ENCODE data around the gene TLR8. TPM values are rescaled to one million over a fixed set of nuclear protein-coding genes. Genes with fewer than 3 reads are reported as not detected.

Gene TLR8
- 10 to 100 TPM in 2 of 4 donors, 1 to 10 TPM in 2; 2.1 to 35.5 (median 7.9) TPM for total RNA-seq

GRCh38 chrX:12906046-12906761 is at the start of gene TLR8:
Gene TLR8, plus strand, starts transcription at chrX:12906620. Its CDS starts 87 bp downstream, at chrX:12906707.
- TF ChIP-seq CTCF (IDR thresholded peaks at IDR 0.05; ENCODE audit: low read depth), result no peak

- no peak for TF ChIP-seq CTCF (IDR thresholded peaks at IDR 0.05; ENCODE audit: low read depth)
Observed at GRCh38 chrX:12865359-12865758, 41.1 kb upstream of the TLR8 start.

GRCh38 chrX:12866451-12867377 is 39.7 kb upstream of the TLR8 start, which contains the start of gene TLR7:
Gene TLR7, plus strand, starts transcription at chrX:12867072. Its CDS starts 507 bp downstream, at chrX:12867579.
- no peak for TF ChIP-seq CTCF (IDR thresholded peaks at IDR 0.05; ENCODE audit: low read depth)

- no peak for TF ChIP-seq CTCF (IDR thresholded peaks at IDR 0.05; ENCODE audit: low read depth)
Observed at GRCh38 chrX:12867685-12868084, 38.7 kb upstream of the TLR8 start.

GRCh38 chrX:12868747-12869146 is 37.7 kb upstream of the TLR8 start:
- no peak for TF ChIP-seq CTCF (IDR thresholded peaks at IDR 0.05; ENCODE audit: low read depth)

GRCh38 chrX:12871257-12871656 is 35.2 kb upstream of the TLR8 start:
- TF ChIP-seq CTCF (IDR thresholded peaks at IDR 0.05; ENCODE audit: low read depth), result no peak

GRCh38 chrX:12872741-12873140 is 33.7 kb upstream of the TLR8 start:
- no peak for TF ChIP-seq CTCF (IDR thresholded peaks at IDR 0.05; ENCODE audit: low read depth)
